Ovary (tissue), 3 donors: Measurements from ENCODE around the gene WDFY4.

ENCODE experiments used
- EP300 ChIP-seq: sonication (generic); formaldehyde crosslinking; IDR thresholded peaks from one replicate; pipeline ENCODE4 v1.6.1; 2017; ENCODE audit warnings: antibody characterized with exemption
- TF ChIP-seq, protein P1 (sequence below), 3 donors: fragments of 450-650 bp in 2 of 3; fragments of 200-600 bp in 1 of 3; IDR thresholded peaks; one replicate each; pipeline versions ENCODE4 v1.5.1 to v1.8.0; 2016 to 2022; ENCODE audit warnings: antibody characterized with exemption in 3 of 3, mild to moderate bottlenecking in 1 of 3
- donor health status: DM: no; HTN: no; CAD: no.

DNA sequence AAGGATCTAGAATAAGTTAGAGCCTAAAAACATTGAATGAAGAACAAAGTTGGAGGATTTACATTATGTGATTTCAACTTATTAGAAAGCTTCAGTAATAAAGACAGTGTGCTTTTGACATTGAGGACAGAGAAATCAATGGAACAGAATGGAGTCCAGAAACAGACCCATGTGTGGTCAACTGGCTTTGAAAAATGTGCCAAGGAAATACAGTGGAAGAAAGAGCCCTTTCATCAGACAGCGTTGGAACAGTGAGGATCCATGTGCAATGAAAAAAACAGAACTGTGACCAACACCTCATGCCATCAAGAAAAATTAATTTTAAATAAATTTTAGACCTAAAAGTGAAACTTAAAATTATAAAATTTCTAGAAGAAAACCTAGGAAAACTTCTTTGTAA is 305.6 kb downstream of the WDFY4 start:
- TF ChIP-seq, protein P1, sequence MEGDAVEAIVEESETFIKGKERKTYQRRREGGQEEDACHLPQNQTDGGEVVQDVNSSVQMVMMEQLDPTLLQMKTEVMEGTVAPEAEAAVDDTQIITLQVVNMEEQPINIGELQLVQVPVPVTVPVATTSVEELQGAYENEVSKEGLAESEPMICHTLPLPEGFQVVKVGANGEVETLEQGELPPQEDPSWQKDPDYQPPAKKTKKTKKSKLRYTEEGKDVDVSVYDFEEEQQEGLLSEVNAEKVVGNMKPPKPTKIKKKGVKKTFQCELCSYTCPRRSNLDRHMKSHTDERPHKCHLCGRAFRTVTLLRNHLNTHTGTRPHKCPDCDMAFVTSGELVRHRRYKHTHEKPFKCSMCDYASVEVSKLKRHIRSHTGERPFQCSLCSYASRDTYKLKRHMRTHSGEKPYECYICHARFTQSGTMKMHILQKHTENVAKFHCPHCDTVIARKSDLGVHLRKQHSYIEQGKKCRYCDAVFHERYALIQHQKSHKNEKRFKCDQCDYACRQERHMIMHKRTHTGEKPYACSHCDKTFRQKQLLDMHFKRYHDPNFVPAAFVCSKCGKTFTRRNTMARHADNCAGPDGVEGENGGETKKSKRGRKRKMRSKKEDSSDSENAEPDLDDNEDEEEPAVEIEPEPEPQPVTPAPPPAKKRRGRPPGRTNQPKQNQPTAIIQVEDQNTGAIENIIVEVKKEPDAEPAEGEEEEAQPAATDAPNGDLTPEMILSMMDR (IDR thresholded peaks at IDR 0.05), result no peak
- no peak for TF ChIP-seq EP300
